ENCODE results near the gene STK38L.
A peak's percentile ranks its signal among the peaks of the same experiment; 100 is the strongest.

Gene STK38L

GRCh38 chr12:27244689-27245488 lies 803 bp downstream of the STK38L start:
- H3K4me3 ChIP-seq (ENCODE audit: low read depth, low read length): peak overlapping the region; percentile 86
- in situ Hi-C loops (cut with HindIII; ENCODE audit: low sequenced_read_pairs): no loop called here
- peak; percentile 47 for DNase-seq (ENCODE audit: low read depth, low spot score)
- TF ChIP-seq CTCF (IDR thresholded peaks at IDR 0.05; ENCODE audit: low read depth, low read length): no peak

GRCh38 chr12:27246141-27246540 lies 2.1 kb downstream of the STK38L start:
- in situ Hi-C loops (cut with HindIII; ENCODE audit: low sequenced_read_pairs): no loop called here
- DNase-seq (ENCODE audit: low read depth, low spot score): no peak
- peak overlapping the region; percentile 86 for H3K4me3 ChIP-seq (ENCODE audit: low read depth, low read length)
- no peak for TF ChIP-seq CTCF (IDR thresholded peaks at IDR 0.05; ENCODE audit: low read depth, low read length)

GRCh38 chr12:27246774-27247173 lies 2.7 kb downstream of the STK38L start:
- DNase-seq (ENCODE audit: low read depth, low spot score): peak; percentile 33
- peak overlapping the region; percentile 29 for H3K4me3 ChIP-seq (ENCODE audit: low read depth, low read length)
- TF ChIP-seq CTCF (IDR thresholded peaks at IDR 0.05; ENCODE audit: low read depth, low read length): no peak
- in situ Hi-C loops (cut with HindIII; ENCODE audit: low sequenced_read_pairs): no loop called here

- in situ Hi-C loops (cut with HindIII; ENCODE audit: low sequenced_read_pairs): no loop called here
- no peak overlapping the region for H3K4me3 ChIP-seq (ENCODE audit: low read depth, low read length)
- TF ChIP-seq CTCF (IDR thresholded peaks at IDR 0.05; ENCODE audit: low read depth, low read length): no peak
- DNase-seq (ENCODE audit: low read depth, low spot score): no peak
These were observed 8.8 kb downstream of the STK38L start for GRCh38 chr12:27252934-27253333.

GRCh38 chr12:27253347-27253746 lies 9.3 kb downstream of the STK38L start:
- no peak for TF ChIP-seq CTCF (IDR thresholded peaks at IDR 0.05; ENCODE audit: low read depth, low read length)
- DNase-seq (ENCODE audit: low read depth, low spot score): no peak
- in situ Hi-C loops (cut with HindIII; ENCODE audit: low sequenced_read_pairs): no loop called here
- H3K4me3 ChIP-seq (ENCODE audit: low read depth, low read length): no peak overlapping the region

GRCh38 chr12:27255806-27256205 lies 11.7 kb downstream of the STK38L start:
- TF ChIP-seq CTCF (IDR thresholded peaks at IDR 0.05; ENCODE audit: low read depth, low read length): no peak
- in situ Hi-C loops (cut with HindIII; ENCODE audit: low sequenced_read_pairs): no loop called here
- DNase-seq (ENCODE audit: low read depth, low spot score): no peak
- no peak overlapping the region for H3K4me3 ChIP-seq (ENCODE audit: low read depth, low read length)
